ENCODE data around the gene SFI1. TPM values are rescaled to one million over a fixed set of nuclear protein-coding genes. Genes with fewer than 3 reads are reported as not detected.

SFI1 gene
- total RNA-seq, 1 donor from 2014 or later, result 24.8 TPM

DNA sequence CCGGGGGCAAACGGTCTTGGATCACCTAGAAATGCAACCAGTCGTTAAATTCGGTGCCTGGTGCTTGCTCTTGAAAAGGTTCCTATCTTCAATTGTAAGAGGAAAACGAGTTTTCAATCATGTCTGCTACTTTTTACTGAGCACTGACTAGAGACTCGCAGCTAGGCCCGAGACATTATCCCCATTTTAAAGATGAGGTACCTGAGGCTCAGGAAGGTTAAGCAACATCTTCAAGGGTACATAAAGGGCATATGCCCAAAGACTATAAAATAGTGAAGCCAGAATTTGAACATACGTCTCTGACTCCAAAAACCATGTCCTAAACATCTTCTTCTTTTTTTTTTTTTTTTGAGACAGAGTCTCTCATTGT, 166.3 kb downstream of the SFI1 start:
- H3K27ac Mint-ChIP-seq (ENCODE audit: unreplicated experiment), result peak overlapping the region; percentile 89
- H3K4me3 Mint-ChIP-seq (ENCODE audit: unreplicated experiment), result peak overlapping the region; percentile 100
- no peaks in the 10 kb centered on the region for H3K9me3 Mint-ChIP-seq (ENCODE audit: unreplicated experiment)

More for the DNA sequence above, 166.3 kb downstream of the SFI1 start:
- H3K4me1 Mint-ChIP-seq (ENCODE audit: unreplicated experiment), result peaks cover 14% of the 10 kb centered on the region
- TF ChIP-seq, protein P1, sequence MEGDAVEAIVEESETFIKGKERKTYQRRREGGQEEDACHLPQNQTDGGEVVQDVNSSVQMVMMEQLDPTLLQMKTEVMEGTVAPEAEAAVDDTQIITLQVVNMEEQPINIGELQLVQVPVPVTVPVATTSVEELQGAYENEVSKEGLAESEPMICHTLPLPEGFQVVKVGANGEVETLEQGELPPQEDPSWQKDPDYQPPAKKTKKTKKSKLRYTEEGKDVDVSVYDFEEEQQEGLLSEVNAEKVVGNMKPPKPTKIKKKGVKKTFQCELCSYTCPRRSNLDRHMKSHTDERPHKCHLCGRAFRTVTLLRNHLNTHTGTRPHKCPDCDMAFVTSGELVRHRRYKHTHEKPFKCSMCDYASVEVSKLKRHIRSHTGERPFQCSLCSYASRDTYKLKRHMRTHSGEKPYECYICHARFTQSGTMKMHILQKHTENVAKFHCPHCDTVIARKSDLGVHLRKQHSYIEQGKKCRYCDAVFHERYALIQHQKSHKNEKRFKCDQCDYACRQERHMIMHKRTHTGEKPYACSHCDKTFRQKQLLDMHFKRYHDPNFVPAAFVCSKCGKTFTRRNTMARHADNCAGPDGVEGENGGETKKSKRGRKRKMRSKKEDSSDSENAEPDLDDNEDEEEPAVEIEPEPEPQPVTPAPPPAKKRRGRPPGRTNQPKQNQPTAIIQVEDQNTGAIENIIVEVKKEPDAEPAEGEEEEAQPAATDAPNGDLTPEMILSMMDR (IDR thresholded peaks at IDR 0.05; ENCODE audit: unreplicated experiment), result no peak
- peaks cover 8% of the 10 kb centered on the region for H3K27me3 Mint-ChIP-seq (ENCODE audit: unreplicated experiment)
- DNase-seq (ENCODE audit: low spot score), result no peak
- H3K36me3 Mint-ChIP-seq (ENCODE audit: low read depth, unreplicated experiment), result no peaks in the 10 kb centered on the region

Small RNA genes lying within 50 kb of the gene (microRNA-seq; reads per million reads assigned to microRNA genes)
- gene MIR7109 (ENCODE audit: unreplicated experiment), result 1.2 reads per million, percentile 17 among the genes with 10 or more reads in this experiment

Other genes starting within 250 kb of the SFI1 start
- gene PIK3IP1, start 204.0 kb upstream of the SFI1 start, total RNA-seq (ENCODE audit: unreplicated experiment), result 13.4 TPM
- 54.0 TPM for gene PATZ1, start 150.2 kb upstream of the SFI1 start, total RNA-seq (ENCODE audit: unreplicated experiment)
- 55.6 TPM for gene DRG1, start 96.9 kb upstream of the SFI1 start, total RNA-seq (ENCODE audit: unreplicated experiment)
- gene EIF4ENIF1, start 6.7 kb upstream of the SFI1 start, total RNA-seq (ENCODE audit: unreplicated experiment), result 35.7 TPM
- 53.0 TPM for gene PISD, start 165.7 kb downstream of the SFI1 start, total RNA-seq (ENCODE audit: unreplicated experiment)